CD4-positive, alpha-beta T cell (primary cell): Measurements from ENCODE around the gene NPC1. TPM values are rescaled to one million over a fixed set of nuclear protein-coding genes. Genes with fewer than 3 reads are reported as not detected.
"Not testable (repeated sequence)": the region's sequence is repeated elsewhere in the genome, so short reads cannot be mapped to it uniquely, and the experiment has no call there.

Source experiments
- ATAC-seq: fragments of 200-7000 bp; cut with Tn5 transposase; one replicate; pipeline ENCODE4 v1.10.0; 2022; ENCODE audit warnings: mild to moderate bottlenecking; ENCODE audit not compliant: poor library complexity
- CTCF ChIA-PET: fragments of 350-600 bp; sonication (Branson Sonifier 250); formaldehyde crosslinking; loops from one replicate; lab custom pipeline; 2021; ENCODE audit warnings: antibody characterized with exemption, inconsistent platforms; lab: Charles Lee
- POLR2A ChIA-PET: fragments of 350-600 bp; sonication (Branson Sonifier 250); formaldehyde crosslinking; loops from one replicate; lab custom pipeline; 2021; ENCODE audit warnings: antibody characterized with exemption, inconsistent platforms; lab: Charles Lee
- DNase-seq, 14 experiments: peaks; one replicate each; pipeline ENCODE4 v3.0.0-alpha.2; 2013 to 2020; ENCODE audit warnings: mixed read lengths in 2 of 14
- H3K27ac ChIP-seq, 2 donors: one replicate each; pipeline versions ENCODE4 v1.5.1 to v1.7.0; 2013; ENCODE audit warnings: low read length in 2 of 2, low read depth in 1 of 2, mild to moderate bottlenecking in 1 of 2
- H3K27me3 ChIP-seq, 2 experiments: 1 replicate in 1 of 2; 2 replicates in 1 of 2; pipeline versions ENCODE4 v1.6.1 to v1.7.0; 2013; ENCODE audit warnings: low read length in 2 of 2, control low read depth in 1 of 2, mild to moderate bottlenecking in 1 of 2, moderate library complexity in 1 of 2; ENCODE audit not compliant: insufficient read depth in 2 of 2, control insufficient read depth in 1 of 2
- H3K36me3 ChIP-seq: one replicate; pipeline ENCODE4 v1.6.1; 2013; ENCODE audit warnings: low read length, control low read depth; ENCODE audit not compliant: insufficient read depth
- H3K4me1 ChIP-seq: one replicate; pipeline ENCODE4 v1.6.1; 2013; ENCODE audit warnings: low read length, control low read depth; ENCODE audit not compliant: insufficient read depth
- H3K4me3 ChIP-seq: one replicate; pipeline ENCODE4 v1.5.1; 2013; ENCODE audit warnings: mild to moderate bottlenecking, low read length, moderate library complexity
- H3K9me3 ChIP-seq, 2 experiments: 1 replicate in 1 of 2; 2 replicates in 1 of 2; pipeline versions ENCODE4 v1.6.1 to v1.7.0; 2013; ENCODE audit warnings: low read length in 2 of 2, mild to moderate bottlenecking in 2 of 2, control low read depth in 1 of 2, moderate library complexity in 1 of 2; ENCODE audit not compliant: control insufficient read depth in 1 of 2, insufficient read depth in 1 of 2
- H3K27ac Mint-ChIP-seq: one replicate; pipeline ENCODE4 v1.8.0; 2020; ENCODE audit warnings: mixed read lengths
- H3K27me3 Mint-ChIP-seq: one replicate; pipeline ENCODE4 v1.8.0; 2021; ENCODE audit warnings: mixed read lengths
- H3K36me3 Mint-ChIP-seq: one replicate; pipeline ENCODE4 v1.8.0; 2021; ENCODE audit warnings: low read depth, mixed read lengths
- H3K4me1 Mint-ChIP-seq: one replicate; pipeline ENCODE4 v1.8.0; 2021; ENCODE audit warnings: low read depth, mixed read lengths
- H3K4me3 Mint-ChIP-seq: one replicate; pipeline ENCODE4 v1.8.0; 2020; ENCODE audit warnings: mild to moderate bottlenecking, mixed read lengths
- H3K9me3 Mint-ChIP-seq: one replicate; pipeline ENCODE4 v1.8.0; 2020; ENCODE audit warnings: mixed read lengths
- CTCF ChIP-seq: fragments of 200-600 bp; IDR thresholded peaks from one replicate; pipeline ENCODE4 v1.8.0; 2022; ENCODE audit warnings: antibody characterized with exemption, mild to moderate bottlenecking
- intact Hi-C, 2 experiments: fragments of 100-400 bp; cut with DNase I in 1 of 2; cut with micrococcal nuclease in 1 of 2; formaldehyde crosslinking; loops; one replicate each; pipeline versions ENCODE4 v1.15.1 to v1.9.0; 2023 to 2025; cut with DNase I, micrococcal nuclease
- total RNA-seq, 174 experiments: library from RNA in 2 of 174; stranded (reverse) in 2 of 174; gene quantifications; one replicate each; pipeline ENCODE4 v1.2.3 and lab custom pipeline; 2021 to 2026

The NPC1 gene
- total RNA-seq, 2 experiments from 2014 or later = 17.2 to 17.6 TPM

- ATAC-seq (no peak), DNase-seq (peak in 1 of 14 experiments; percentile 39)
- no peak overlapping the region for H3K27ac ChIP-seq
- peaks cover 27% of the 10 kb centered on the region for H3K4me1 Mint-ChIP-seq
- H3K27me3 ChIP-seq = no peaks in the 10 kb centered on the region
- H3K4me1 ChIP-seq = peaks cover 15% of the 10 kb centered on the region
- intact Hi-C loops = no loop called here
- peaks cover 70% of the 10 kb centered on the region for H3K36me3 ChIP-seq
- H3K9me3 ChIP-seq = no peaks in the 10 kb centered on the region
- no peak for TF ChIP-seq CTCF
- H3K27me3 Mint-ChIP-seq = no peaks in the 10 kb centered on the region
- H3K4me3 Mint-ChIP-seq = no peak overlapping the region
- peaks cover 81% of the 10 kb centered on the region for H3K36me3 Mint-ChIP-seq
- peak overlapping the region; percentile 68 for H3K27ac Mint-ChIP-seq
- CTCF ChIA-PET = no interaction called here
- H3K4me3 ChIP-seq = no peak overlapping the region
- no peaks in the 10 kb centered on the region for H3K9me3 Mint-ChIP-seq
- POLR2A ChIA-PET = interaction anchor here (0.7 to 1.6 kb wide), 3 partner anchors 25 to 85 kb away, joined by 3 read pairs; no protein-coding TSS in a partner anchor
These were observed 73.7 kb downstream of the NPC1 start for GRCh38 chr18:23512641-23513040.

- Mint-ChIP-seq H3K4me1 (peaks cover 31% of the 10 kb centered on the region), H3K36me3 (peaks cover 81% of the 10 kb centered on the region), H3K27ac (peak overlapping the region; percentile 68)
- H3K9me3 Mint-ChIP-seq, CTCF ChIA-PET, ATAC-seq, intact Hi-C loops, H3K27me3 ChIP-seq, H3K4me3 Mint-ChIP-seq, H3K9me3 ChIP-seq, H3K27me3 Mint-ChIP-seq, H3K4me3 ChIP-seq, H3K27ac ChIP-seq, DNase-seq: not testable (repeated sequence)
- H3K36me3 ChIP-seq = peaks cover 70% of the 10 kb centered on the region
- POLR2A ChIA-PET = interaction anchor here (0.7 to 1.6 kb wide), 3 partner anchors 24 to 85 kb away, joined by 3 read pairs; no protein-coding TSS in a partner anchor
- peaks cover 15% of the 10 kb centered on the region for H3K4me1 ChIP-seq
These were observed 74.1 kb downstream of the NPC1 start for GRCh38 chr18:23512216-23512615.

- peak overlapping the region; percentile 14 for H3K27ac Mint-ChIP-seq
- H3K27me3 Mint-ChIP-seq, H3K9me3 Mint-ChIP-seq, DNase-seq, H3K4me3 Mint-ChIP-seq, H3K4me3 ChIP-seq, H3K27ac ChIP-seq, intact Hi-C loops, H3K27me3 ChIP-seq, ATAC-seq, POLR2A ChIA-PET, H3K9me3 ChIP-seq: not testable (repeated sequence)
- CTCF ChIA-PET = interaction anchor here (1.2 kb wide), 1 partner anchor 76 kb away, joined by 3 read pairs; no protein-coding TSS in a partner anchor
- Histone ChIP-seq H3K36me3 (peaks cover 72% of the 10 kb centered on the region), H3K4me1 (peaks cover 14% of the 10 kb centered on the region)
- H3K36me3 Mint-ChIP-seq = peaks cover 82% of the 10 kb centered on the region
- peaks cover 36% of the 10 kb centered on the region for H3K4me1 Mint-ChIP-seq
These were observed 75.4 kb downstream of the NPC1 start for GRCh38 chr18:23510923-23511322.

DNA sequence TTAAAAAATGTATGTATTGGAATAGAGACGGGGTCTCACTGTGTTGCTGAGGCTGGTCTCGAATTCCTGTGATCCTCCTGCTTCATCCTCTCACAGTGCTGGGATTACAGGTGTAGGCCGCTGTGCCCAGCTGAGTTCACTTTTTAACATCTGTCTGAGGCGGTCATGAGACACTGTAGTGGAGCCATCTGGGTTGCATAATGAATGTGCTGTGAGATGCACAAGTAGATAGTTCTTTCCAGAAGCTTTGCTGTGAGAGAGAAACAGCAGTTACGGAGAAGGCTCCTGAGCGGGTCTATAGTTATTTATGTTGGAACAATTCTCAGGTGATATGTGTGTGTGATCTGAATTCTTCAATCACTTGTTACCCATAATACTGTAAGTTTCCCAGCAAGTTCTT is 79.9 kb downstream of the NPC1 start:
- no peaks in the 10 kb centered on the region for H3K27me3 Mint-ChIP-seq
- H3K4me3 Mint-ChIP-seq = peak overlapping the region; percentile 10
- no peaks in the 10 kb centered on the region for H3K9me3 Mint-ChIP-seq
- peak overlapping the region; percentile 4 for H3K27ac Mint-ChIP-seq
- no peak for ATAC-seq
- Histone ChIP-seq H3K27me3 (no peaks in the 10 kb centered on the region), H3K36me3 (peaks cover 49% of the 10 kb centered on the region), H3K4me3 (no peak overlapping the region), H3K9me3 (no peaks in the 10 kb centered on the region), H3K4me1 (peaks cover 38% of the 10 kb centered on the region), H3K27ac (no peak overlapping the region)
- no peak for TF ChIP-seq CTCF
- H3K36me3 Mint-ChIP-seq = peaks cover 59% of the 10 kb centered on the region
- intact Hi-C loops = loop anchor here (5.0 to 10.0 kb wide), 2 partner anchors 372 to 374 kb away; partner anchors contain the start of gene CABLES1 (in 1 of the 2)
- CTCF ChIA-PET = no interaction called here
- H3K4me1 Mint-ChIP-seq = peaks cover 45% of the 10 kb centered on the region
- no peak for DNase-seq
- POLR2A ChIA-PET = no interaction called here
